Transverse colon (tissue), 4 donors: ENCODE measurements around the gene ROS1. TPM values are rescaled to one million over a fixed set of nuclear protein-coding genes. Genes with fewer than 3 reads are reported as not detected.
A peak's percentile ranks its signal among the peaks of the same experiment; 100 is the strongest.

Source experiments
- DNase-seq: peaks from one replicate; pipeline ENCODE4 v3.0.0-alpha.2; 2019
- H3K27ac ChIP-seq, 4 donors: fragments of 200-600 bp; sonication (generic); 2 replicates each; pipeline ENCODE4 v1.5.1; 2016 to 2018; ENCODE audit warnings: inconsistent platforms in 4 of 4
- H3K27me3 ChIP-seq: fragments of 200-600 bp; sonication (generic); 2 replicates; pipeline ENCODE4 v1.5.1; 2017; ENCODE audit warnings: inconsistent platforms
- H3K36me3 ChIP-seq, 4 donors: fragments of 200-600 bp; sonication (generic); 2 replicates each; pipeline ENCODE4 v1.5.1; 2017 to 2019; ENCODE audit warnings: inconsistent platforms in 4 of 4
- H3K4me1 ChIP-seq, 4 donors: fragments of 200-600 bp; sonication (generic); 2 replicates each; pipeline ENCODE4 v1.5.1; 2017 to 2020; ENCODE audit warnings: inconsistent platforms in 4 of 4
- H3K4me3 ChIP-seq, 4 donors: fragments of 200-600 bp; sonication (generic); 1 replicate in 1 of 4; 2 replicates in 3 of 4; pipeline versions ENCODE4 v1.5.1 to v1.6.1; 2017 to 2019; ENCODE audit warnings: inconsistent platforms in 4 of 4
- H3K9me3 ChIP-seq, 2 donors: fragments of 200-600 bp; sonication (generic); 2 replicates each; pipeline ENCODE4 v1.5.1; 2017 to 2019; ENCODE audit warnings: inconsistent platforms in 2 of 2
- CTCF ChIP-seq, 5 experiments: fragments of 200-600 bp in 3 of 5; fragments of 450-650 bp in 2 of 5; sonication (generic) in 3 of 5; IDR thresholded peaks; 1 replicate in 2 of 5; 2 replicates in 3 of 5; pipeline ENCODE4 v1.5.1; 2016 to 2017; ENCODE audit warnings: antibody characterized with exemption in 5 of 5, inconsistent platforms in 3 of 5, mild to moderate bottlenecking in 2 of 5, moderate library complexity in 1 of 5
- EP300 ChIP-seq: sonication (generic); formaldehyde crosslinking; IDR thresholded peaks from one replicate; pipeline ENCODE4 v1.6.1; 2017; ENCODE audit warnings: antibody characterized with exemption, low read depth
- POLR2A ChIP-seq: fragments of 450-650 bp; IDR thresholded peaks from one replicate; pipeline ENCODE4 v1.6.1; 2016; ENCODE audit warnings: antibody characterized with exemption, mild to moderate bottlenecking, moderate library complexity
- POLR2AphosphoS5 ChIP-seq, 3 donors: sonication (generic); formaldehyde crosslinking; IDR thresholded peaks; one replicate each; pipeline ENCODE4 v1.6.1; 2016; ENCODE audit warnings: antibody characterized with exemption in 3 of 3
- WGBS, 2 donors: methylation state at CpG; one replicate each; pipeline ENCODE4 v1.1.5; 2018; ENCODE audit warnings: low coverage in 1 of 2; 5-methylcytosine and 5-hydroxymethylcytosine counted together
- in situ Hi-C, 4 donors: fragments of 200-750 bp; cut with MboI; loops; one replicate each; pipeline versions ENCODE4 v1.15.0 to v1.15.1; 2017; ENCODE audit warnings: low sequenced_read_pairs in 3 of 4, low pct_ligation_motif_present in 1 of 4, low pct_unique_long_range_greater_than_20kb in 1 of 4
- intact Hi-C: fragments of 100-400 bp; cut with DNase I; formaldehyde crosslinking; loops from one replicate; pipeline ENCODE4 v1.15.1; 2023; ENCODE audit warnings: low total_unique reads
- total RNA-seq, 4 donors: library from RNA; depleted of rRNA; stranded (reverse); fragments of >200 nt; gene quantifications; one replicate each; pipeline ENCODE4 v1.1.0, GENCODE V29; 2016

Gene ROS1
- total RNA-seq, 4 donors from 2014 or later: 0.80 to 4.1 (median 2.5) TPM; not detected in 1

GRCh38 chr6:117459204-117459944 is 33.6 kb upstream of the ROS1 start:
- in situ Hi-C loops (loop anchor here in 2 of 4 donors (5.0 to 10.0 kb wide), 2 partner anchors 93 to 95 kb away; no protein-coding TSS in a partner anchor), intact Hi-C loops (no loop called here)
- peaks cover 0 to 11% (median 0%) of the 10 kb centered on the region in 4 donors for H3K4me1 ChIP-seq
- DNase-seq: no peak
- no peak overlapping the region for H3K4me3 ChIP-seq
- H3K36me3 ChIP-seq: no peaks in the 10 kb centered on the region
- no peak overlapping the region for H3K27ac ChIP-seq
- H3K27me3 ChIP-seq: no peaks in the 10 kb centered on the region
- no peak for TF ChIP-seq POLR2A
- TF ChIP-seq EP300: no peak
- no peak for TF ChIP-seq POLR2AphosphoS5 (IDR thresholded peaks at IDR 0.05)
- TF ChIP-seq CTCF (IDR thresholded peaks at IDR 0.05): no peak
- 85 to 94% methylated on average over 2 of the region's 2 CpGs for WGBS, 2 donors
- no peaks in the 10 kb centered on the region for H3K9me3 ChIP-seq

- DNase-seq: no peak
- Histone ChIP-seq H3K9me3 (no peaks in the 10 kb centered on the region), H3K4me1 (peaks cover 0 to 14% (median 2%) of the 10 kb centered on the region in 4 donors), H3K36me3 (no peaks in the 10 kb centered on the region), H3K27ac (no peak overlapping the region), H3K27me3 (no peaks in the 10 kb centered on the region), H3K4me3 (no peak overlapping the region)
- in situ Hi-C loops: loop anchor here in 2 of 4 donors (5.0 to 10.0 kb wide), 2 partner anchors 95 to 98 kb away; no protein-coding TSS in a partner anchor
- intact Hi-C loops: no loop called here
- WGBS, 2 donors: 55 to 69% methylated on average over 5 of the region's 5 CpGs
- TF ChIP-seq POLR2A: no peak
- no peak for TF ChIP-seq CTCF (IDR thresholded peaks at IDR 0.05)
- no peak for TF ChIP-seq POLR2AphosphoS5 (IDR thresholded peaks at IDR 0.05)
- TF ChIP-seq EP300: no peak
Observed at GRCh38 chr6:117456998-117457397, 31.3 kb upstream of the ROS1 start.

- no peak overlapping the region for H3K4me3 ChIP-seq
- intact Hi-C loops: no loop called here
- TF ChIP-seq POLR2A: no peak
- TF ChIP-seq POLR2AphosphoS5 (IDR thresholded peaks at IDR 0.05): peak in 1 of 3 donors; percentile 13
- DNase-seq: no peak
- H3K27ac ChIP-seq: no peak overlapping the region
- H3K4me1 ChIP-seq: peaks cover 0 to 21% (median 4%) of the 10 kb centered on the region in 4 donors
- 20 to 63% methylated on average over 1 of the region's 1 CpG for WGBS, 2 donors
- in situ Hi-C loops: loop anchor here in 2 of 4 donors (5.0 to 10.0 kb wide), 2 partner anchors 96 to 99 kb away; no protein-coding TSS in a partner anchor
- no peaks in the 10 kb centered on the region for H3K36me3 ChIP-seq
- H3K27me3 ChIP-seq: no peaks in the 10 kb centered on the region
- no peaks in the 10 kb centered on the region for H3K9me3 ChIP-seq
Observed at GRCh38 chr6:117456250-117456649, 30.5 kb upstream of the ROS1 start.

- Histone ChIP-seq H3K9me3 (no peaks in the 10 kb centered on the region), H3K4me3 (no peak overlapping the region), H3K27ac (no peak overlapping the region), H3K27me3 (peaks cover 25% of the 10 kb centered on the region), H3K36me3 (no peaks in the 10 kb centered on the region), H3K4me1 (peaks cover 0 to 41% (median 6%) of the 10 kb centered on the region in 4 donors)
- DNase-seq: no peak
- WGBS, 2 donors: 40% methylated on average over 2 to 5 of the region's 5 CpGs
- intact Hi-C loops (loop anchor here (5.0 kb wide), 1 partner anchor 106 kb away; no protein-coding TSS in a partner anchor), in situ Hi-C loops (loop anchor here in 1 of 4 donors (10.0 kb wide), 1 partner anchor 103 kb away; no protein-coding TSS in a partner anchor)
- TF ChIP-seq POLR2AphosphoS5 (IDR thresholded peaks at IDR 0.05) (no peak), EP300 (no peak)
Observed at GRCh38 chr6:117451671-117452070, 25.9 kb upstream of the ROS1 start.
